Panc1 (cell line): ENCODE data around the gene HOXA10. TPM values are rescaled to one million over a fixed set of nuclear protein-coding genes. Genes with fewer than 3 reads are reported as not detected.
A peak's percentile ranks its signal among the peaks of the same experiment; 100 is the strongest.

Source experiments
- ATAC-seq: fragments of 200-7000 bp; cut with Tn5 transposase; 2 replicates; pipeline ENCODE4 v1.9.1; 2020; ENCODE audit warnings: mild to moderate bottlenecking, moderate library complexity
- BruUV-seq: library from RNA; stranded (reverse); fragments of 400-500 nt; replicated peaks from 2 replicates; lab custom pipeline; 2021; lab: Mats Ljungman, UMichigan
- CTCF ChIA-PET: fragments of 300-600 bp; sonication (Branson Sonifier 250); formaldehyde crosslinking; loops from one replicate; lab custom pipeline; 2022; ENCODE audit warnings: antibody characterized with exemption; lab: Charles Lee
- POLR2A ChIA-PET: fragments of 300-600 bp; sonication (Branson Sonifier 250); formaldehyde crosslinking; loops from one replicate; lab custom pipeline; 2022; ENCODE audit warnings: antibody characterized with exemption; lab: Charles Lee
- DNase-seq: peaks from one replicate; pipeline ENCODE4 v3.0.0-alpha.2; 2010; ENCODE audit warnings: low read depth, low spot score
- H3K27ac ChIP-seq: 2 replicates; pipeline ENCODE4 v1.5.1; 2011; ENCODE audit warnings: mild to moderate bottlenecking, low read length, inconsistent platforms
- H3K27me3 ChIP-seq: fragments of 200-500 bp; sonication (Bioruptor generic); 2 replicates; pipeline ENCODE4 v1.6.0; 2014; ENCODE audit warnings: low read length, inconsistent platforms; ENCODE audit not compliant: control insufficient read depth, insufficient read depth
- H3K36me3 ChIP-seq: fragments of 200-500 bp; sonication (Bioruptor generic); 2 replicates; pipeline ENCODE4 v1.5.1; 2014; ENCODE audit warnings: inconsistent platforms, mild to moderate bottlenecking, low read length, moderate library complexity; ENCODE audit not compliant: control insufficient read depth, insufficient read depth
- H3K4me1 ChIP-seq: 2 replicates; pipeline ENCODE4 v1.5.1; 2011; ENCODE audit warnings: inconsistent platforms, mild to moderate bottlenecking, low read length, moderate library complexity; ENCODE audit not compliant: control insufficient read depth, insufficient read depth
- H3K4me3 ChIP-seq, 2 experiments: 2 replicates each; pipeline ENCODE4 v1.5.1; 2011 to 2012; ENCODE audit warnings: low read depth in 2 of 2, low read length in 2 of 2, mild to moderate bottlenecking in 2 of 2, inconsistent platforms in 1 of 2, moderate library complexity in 1 of 2
- H3K9me3 ChIP-seq: fragments of 200-500 bp; sonication (Bioruptor generic); 2 replicates; pipeline ENCODE4 v1.5.1; 2014; ENCODE audit warnings: low read depth, mild to moderate bottlenecking, inconsistent platforms, low read length, moderate library complexity; ENCODE audit not compliant: control insufficient read depth, insufficient read depth
- POLR2AphosphoS5 ChIP-seq: IDR thresholded peaks from 2 replicates; pipeline ENCODE4 v1.6.1; 2012; ENCODE audit warnings: mild to moderate bottlenecking, low read depth, low read length, moderate library complexity
- SIN3A ChIP-seq: IDR thresholded peaks from 2 replicates; pipeline ENCODE4 v1.6.1; 2012; ENCODE audit warnings: low read depth, mild to moderate bottlenecking, low read length, moderate library complexity, borderline replicate concordance; ENCODE audit not compliant: insufficient read depth
- TCF7L2 ChIP-seq: IDR thresholded peaks from 2 replicates; pipeline ENCODE4 v1.6.1; 2011; ENCODE audit warnings: mild to moderate bottlenecking, low read depth, low read length, inconsistent platforms
- in situ Hi-C: cut with HindIII; loops from 2 replicates; pipeline ENCODE4 v1.10.0; 2016; ENCODE audit warnings: low sequenced_read_pairs, low pct_unique_long_range_greater_than_20kb
- intact Hi-C: fragments of 100-400 bp; cut with micrococcal nuclease; formaldehyde crosslinking; loops from one replicate; pipeline ENCODE4 v1.10.0; 2022; ENCODE audit not compliant: unreplicated experiment
- total RNA-seq: library from RNA; stranded (reverse); gene quantifications from one replicate; pipeline ENCODE4 v1.2.1, GENCODE V29; 2021; ENCODE audit not compliant: unreplicated experiment
- TF ChIP-seq, protein P1 (sequence below), 2 experiments: IDR thresholded peaks; 2 replicates each; pipeline ENCODE4 v1.6.1; 2011 to 2012; ENCODE audit warnings: low read depth in 2 of 2, control low read depth in 1 of 2, low read length in 1 of 2, mild to moderate bottlenecking in 1 of 2, moderate library complexity in 1 of 2; ENCODE audit not compliant: insufficient read depth in 1 of 2
- TF ChIP-seq, protein P2 (sequence below): fragments of 450-650 bp; IDR thresholded peaks from 2 replicates; pipeline ENCODE4 v1.5.1; 2017; ENCODE audit warnings: mild to moderate bottlenecking

HOXA10 gene
- total RNA-seq, 1 experiment from 2014 or later, result 0.41 TPM

DNA sequence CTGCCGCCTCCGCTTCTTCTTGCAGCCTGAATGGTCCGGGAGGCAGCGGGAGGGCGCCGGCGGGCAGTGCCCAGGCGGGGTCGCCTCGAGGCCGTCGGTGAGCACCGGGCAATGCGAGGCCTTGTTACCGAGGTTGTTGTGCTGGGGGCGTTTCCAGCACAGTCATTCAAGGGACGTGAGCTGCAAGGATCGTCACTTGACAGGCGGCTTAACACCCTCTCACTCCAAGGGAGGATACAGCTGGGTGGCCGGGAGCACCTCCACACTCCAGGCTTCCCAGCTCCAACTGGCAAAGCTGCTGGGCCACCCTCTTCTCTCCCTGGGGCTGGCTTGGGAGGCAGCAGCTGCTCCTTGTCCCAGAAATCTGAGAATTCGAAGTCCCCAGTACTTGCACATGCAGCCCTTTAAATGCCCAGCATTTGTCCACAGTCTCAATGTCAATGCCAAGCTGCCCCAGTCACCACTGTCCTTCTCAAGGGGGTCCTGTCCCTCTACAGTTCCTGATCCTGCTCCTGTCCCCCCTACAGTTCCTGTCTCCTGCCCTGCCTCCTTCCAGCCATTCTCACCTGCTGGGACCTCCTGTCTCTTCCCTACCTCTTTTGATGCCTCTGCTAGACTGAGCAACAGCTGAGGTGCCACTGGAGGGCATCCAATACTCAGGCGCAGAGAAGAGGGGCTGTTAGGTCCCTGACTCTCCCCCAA lies 15.3 kb upstream of the HOXA10 start:
- peak; percentile 11; the same call in 1 of the 2 replicates for ATAC-seq
- intact Hi-C loops, result no loop called here
- no peak for DNase-seq
- in situ Hi-C loops, result no loop called here
- H3K27ac ChIP-seq, result no peak overlapping the region
- ChIA-PET CTCF (no interaction called here), POLR2A (no interaction called here)
- TF ChIP-seq TCF7L2 (no peak), SIN3A (no peak), POLR2AphosphoS5 (no peak)
- TF ChIP-seq, protein P1, sequence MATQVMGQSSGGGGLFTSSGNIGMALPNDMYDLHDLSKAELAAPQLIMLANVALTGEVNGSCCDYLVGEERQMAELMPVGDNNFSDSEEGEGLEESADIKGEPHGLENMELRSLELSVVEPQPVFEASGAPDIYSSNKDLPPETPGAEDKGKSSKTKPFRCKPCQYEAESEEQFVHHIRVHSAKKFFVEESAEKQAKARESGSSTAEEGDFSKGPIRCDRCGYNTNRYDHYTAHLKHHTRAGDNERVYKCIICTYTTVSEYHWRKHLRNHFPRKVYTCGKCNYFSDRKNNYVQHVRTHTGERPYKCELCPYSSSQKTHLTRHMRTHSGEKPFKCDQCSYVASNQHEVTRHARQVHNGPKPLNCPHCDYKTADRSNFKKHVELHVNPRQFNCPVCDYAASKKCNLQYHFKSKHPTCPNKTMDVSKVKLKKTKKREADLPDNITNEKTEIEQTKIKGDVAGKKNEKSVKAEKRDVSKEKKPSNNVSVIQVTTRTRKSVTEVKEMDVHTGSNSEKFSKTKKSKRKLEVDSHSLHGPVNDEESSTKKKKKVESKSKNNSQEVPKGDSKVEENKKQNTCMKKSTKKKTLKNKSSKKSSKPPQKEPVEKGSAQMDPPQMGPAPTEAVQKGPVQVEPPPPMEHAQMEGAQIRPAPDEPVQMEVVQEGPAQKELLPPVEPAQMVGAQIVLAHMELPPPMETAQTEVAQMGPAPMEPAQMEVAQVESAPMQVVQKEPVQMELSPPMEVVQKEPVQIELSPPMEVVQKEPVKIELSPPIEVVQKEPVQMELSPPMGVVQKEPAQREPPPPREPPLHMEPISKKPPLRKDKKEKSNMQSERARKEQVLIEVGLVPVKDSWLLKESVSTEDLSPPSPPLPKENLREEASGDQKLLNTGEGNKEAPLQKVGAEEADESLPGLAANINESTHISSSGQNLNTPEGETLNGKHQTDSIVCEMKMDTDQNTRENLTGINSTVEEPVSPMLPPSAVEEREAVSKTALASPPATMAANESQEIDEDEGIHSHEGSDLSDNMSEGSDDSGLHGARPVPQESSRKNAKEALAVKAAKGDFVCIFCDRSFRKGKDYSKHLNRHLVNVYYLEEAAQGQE (IDR thresholded peaks at IDR 0.05; ENCODE audit: insufficient read depth in 1 of 2, low read depth in 2 of 2, low read length in 1 of 2), result no peak
- TF ChIP-seq, protein P2, sequence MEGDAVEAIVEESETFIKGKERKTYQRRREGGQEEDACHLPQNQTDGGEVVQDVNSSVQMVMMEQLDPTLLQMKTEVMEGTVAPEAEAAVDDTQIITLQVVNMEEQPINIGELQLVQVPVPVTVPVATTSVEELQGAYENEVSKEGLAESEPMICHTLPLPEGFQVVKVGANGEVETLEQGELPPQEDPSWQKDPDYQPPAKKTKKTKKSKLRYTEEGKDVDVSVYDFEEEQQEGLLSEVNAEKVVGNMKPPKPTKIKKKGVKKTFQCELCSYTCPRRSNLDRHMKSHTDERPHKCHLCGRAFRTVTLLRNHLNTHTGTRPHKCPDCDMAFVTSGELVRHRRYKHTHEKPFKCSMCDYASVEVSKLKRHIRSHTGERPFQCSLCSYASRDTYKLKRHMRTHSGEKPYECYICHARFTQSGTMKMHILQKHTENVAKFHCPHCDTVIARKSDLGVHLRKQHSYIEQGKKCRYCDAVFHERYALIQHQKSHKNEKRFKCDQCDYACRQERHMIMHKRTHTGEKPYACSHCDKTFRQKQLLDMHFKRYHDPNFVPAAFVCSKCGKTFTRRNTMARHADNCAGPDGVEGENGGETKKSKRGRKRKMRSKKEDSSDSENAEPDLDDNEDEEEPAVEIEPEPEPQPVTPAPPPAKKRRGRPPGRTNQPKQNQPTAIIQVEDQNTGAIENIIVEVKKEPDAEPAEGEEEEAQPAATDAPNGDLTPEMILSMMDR, result no peak
- peaks cover 7% of the 10 kb centered on the region; the same call in 1 of the 2 replicates for H3K4me1 ChIP-seq
- H3K4me3 ChIP-seq, result no peak overlapping the region
- H3K27me3 ChIP-seq, result no peaks in the 10 kb centered on the region
- no TSS peak for BruUV-seq
- H3K36me3 ChIP-seq, result no peaks in the 10 kb centered on the region
- no peaks in the 10 kb centered on the region for H3K9me3 ChIP-seq

DNA sequence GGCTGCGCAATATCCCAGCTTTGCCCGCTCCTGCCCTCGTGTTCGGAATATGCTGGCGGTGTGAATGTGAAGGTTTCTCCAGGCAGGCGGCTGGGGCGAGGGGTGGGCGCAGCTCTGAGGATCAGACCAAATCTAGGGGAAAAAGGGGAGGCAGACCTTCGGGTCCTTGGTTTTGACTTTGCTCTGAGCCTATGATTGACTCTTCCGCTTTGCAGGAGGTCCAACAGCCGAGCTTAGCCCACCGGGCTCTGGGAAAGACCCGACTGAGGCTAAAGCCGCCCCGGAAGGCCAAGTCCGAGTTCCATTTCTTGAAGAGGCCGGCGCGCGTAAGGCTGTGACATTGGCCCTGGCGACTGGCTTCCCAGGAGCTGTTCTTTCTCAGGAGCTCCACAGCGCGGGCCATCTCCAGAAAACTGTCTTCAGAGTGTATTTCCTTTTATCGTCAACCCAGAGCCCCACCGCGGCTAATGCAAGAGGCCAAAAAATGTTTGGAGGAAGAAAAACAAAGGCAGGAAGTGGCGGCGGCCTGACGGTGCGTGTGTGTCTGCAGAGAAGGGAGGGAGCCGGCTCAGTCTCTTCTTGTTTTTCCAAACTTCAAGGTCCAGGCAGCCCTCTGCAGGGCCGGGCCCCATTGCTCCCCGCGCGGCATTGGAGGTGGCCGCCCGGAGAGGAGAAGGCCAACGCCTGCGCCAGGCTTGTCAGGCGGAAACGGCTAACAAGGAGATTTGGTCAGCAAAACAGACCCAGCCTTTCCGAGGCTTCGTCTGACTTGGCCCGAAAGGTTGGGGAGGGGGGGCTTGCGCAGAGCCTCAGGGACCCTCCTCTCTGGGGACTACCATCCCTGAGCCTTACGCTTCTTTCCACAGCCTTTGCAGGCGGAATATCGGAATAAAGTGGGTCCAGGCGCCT lies 14.5 kb upstream of the HOXA10 start:
- DNase-seq (no peak), ATAC-seq (no peak)
- H3K9me3 ChIP-seq, result no peaks in the 10 kb centered on the region
- in situ Hi-C loops, result no loop called here
- H3K27ac ChIP-seq, result no peak overlapping the region
- ChIA-PET CTCF (no interaction called here), POLR2A (no interaction called here)
- intact Hi-C loops, result no loop called here
- TF ChIP-seq, protein P1 (IDR thresholded peaks at IDR 0.05; ENCODE audit: insufficient read depth in 1 of 2, low read depth in 2 of 2, low read length in 1 of 2), result no peak
- TF ChIP-seq SIN3A (no peak), TCF7L2 (no peak), POLR2AphosphoS5 (no peak)
- TF ChIP-seq, protein P2, result no peak
- H3K27me3 ChIP-seq, result no peaks in the 10 kb centered on the region
- peaks cover 7% of the 10 kb centered on the region for H3K4me1 ChIP-seq
- H3K4me3 ChIP-seq, result no peak overlapping the region
- BruUV-seq, result no TSS peak
- no peaks in the 10 kb centered on the region for H3K36me3 ChIP-seq
